Astrocyte (in vitro differentiated cells and primary cell): ENCODE results near the gene ERI2.
"Not testable (repeated sequence)": the region's sequence is repeated elsewhere in the genome, so short reads cannot be mapped to it uniquely, and the experiment has no call there.

Experiments used
- CTCF ChIP-seq: IDR thresholded peaks from 2 replicates; pipeline ENCODE4 v1.5.1; 2011; ENCODE audit warnings: low read depth, mild to moderate bottlenecking, inconsistent platforms, low read length, moderate library complexity; ENCODE audit not compliant: insufficient read depth
- EZH2 ChIP-seq: IDR thresholded peaks from 2 replicates; pipeline ENCODE4 v1.6.1; 2012; ENCODE audit warnings: mild to moderate bottlenecking, low read length, inconsistent platforms; ENCODE audit not compliant: insufficient read depth

DNA sequence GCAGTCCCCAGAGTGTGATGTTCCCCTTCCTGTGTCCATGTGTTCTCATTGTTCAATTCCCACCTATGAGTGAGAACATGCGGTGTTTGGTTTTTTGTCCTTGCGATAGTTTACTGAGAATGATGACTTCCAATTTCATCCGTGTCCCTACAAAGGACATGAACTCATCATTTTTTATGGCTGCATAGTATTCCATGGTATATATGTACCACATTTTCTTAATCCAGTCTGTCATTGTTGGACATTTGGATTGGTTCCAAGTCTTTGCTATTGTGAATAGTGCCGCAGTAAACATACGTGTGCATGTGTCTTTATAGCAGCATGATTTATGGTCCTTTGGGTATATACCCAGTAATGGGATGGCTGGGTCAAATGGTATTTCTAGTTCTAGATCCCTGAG, 50.5 kb downstream of the ERI2 start:
- TF ChIP-seq CTCF, EZH2: not testable (repeated sequence)
